ENCODE data around the gene PIK3CB. TPM values are rescaled to one million over a fixed set of nuclear protein-coding genes. Genes with fewer than 3 reads are reported as not detected.

Gene PIK3CB
- total and polyA plus RNA-seq, 10 of the 15 experiments (the other 5 are each of a cell fraction or from before 2014, with no cell fraction given): 5.0 to 18.4 (median 10.4) TPM

GRCh38 chr3:138684396-138684795 is 150.3 kb downstream of the PIK3CB start:
- peaks cover 14% of the 10 kb centered on the region for H3K4me1 ChIP-seq (ENCODE audit: control insufficient read depth, insufficient read depth, low read length)
- no peaks in the 10 kb centered on the region for H3K79me2 ChIP-seq (ENCODE audit: control insufficient read depth, insufficient read depth, low read length)
- no peak overlapping the region for H3K4me2 ChIP-seq (ENCODE audit: control insufficient read depth, insufficient read depth)
- ATAC-seq (no peak), FAIRE-seq (no peak), DNase-seq (ENCODE audit: low read depth, low spot score) (no peak)
- ChIA-PET SMC1A (ENCODE audit: uncharacterized antibody, unreplicated experiment) (no interaction called here), RAD21 (ENCODE audit: unreplicated experiment) (no interaction called here), CTCF (interaction anchor here (0.9 to 1.2 kb wide), 2 partner anchors 205 to 239 kb away, joined by 3 read pairs; no protein-coding TSS in a partner anchor), POLR2A (no interaction called here)
- in situ Hi-C loops (cut with MboI): no loop called here
- TF ChIP-seq ZBTB40 (IDR thresholded peaks at IDR 0.05; ENCODE audit: borderline replicate concordance): no peak
- TF ChIP-seq YY1 (IDR thresholded peaks at IDR 0.05; ENCODE audit: low read depth, low read length): no peak
- TF ChIP-seq E4F1 (IDR thresholded peaks at IDR 0.05; ENCODE audit: borderline replicate concordance, partially characterized antibody): no peak
- no peak for TF ChIP-seq PRDM15 (CRISPR knock-in tag; IDR thresholded peaks at IDR 0.05)
- no peak for TF ChIP-seq CREM (IDR thresholded peaks at IDR 0.05; ENCODE audit: low read depth)
- 98% methylated on average over 4 of the region's 4 CpGs for WGBS (ENCODE audit: insufficient coverage, insufficient replicate concordance, low lambda C conversion rate, missing lambda C conversion rate)
- intact Hi-C loops (cut with micrococcal nuclease; ENCODE audit: unreplicated experiment): no loop called here
- H3K36me3 ChIP-seq (ENCODE audit: control insufficient read depth in 2 of 2, insufficient read depth in 2 of 2, low read length in 1 of 2): peaks cover 0 to 7% of the 10 kb centered on the region in 2 experiments; a peak in 1 of 4 replicates
- H3K9ac ChIP-seq (ENCODE audit: control insufficient read depth, insufficient read depth, low read length): no peak overlapping the region
- no peaks in the 10 kb centered on the region for H3K27me3 ChIP-seq (replicated peaks in 1 of 2; ENCODE audit: control insufficient read depth in 2 of 2, insufficient read depth in 2 of 2, low read length in 1 of 2)
- H4K20me1 ChIP-seq (ENCODE audit: control insufficient read depth, insufficient read depth): no peaks in the 10 kb centered on the region
- no TSS peak for BruUV-seq (replicated peaks)
- H3K4me3 ChIP-seq: no peak overlapping the region
- no peaks in the 10 kb centered on the region for H3K9me3 ChIP-seq (replicated peaks; ENCODE audit: control insufficient read depth, insufficient read depth, low read length)
- H3K27ac ChIP-seq (ENCODE audit: control insufficient read depth, insufficient read depth): no peak overlapping the region
- no peak overlapping the region for H2AFZ ChIP-seq (ENCODE audit: control insufficient read depth, low read depth, low read length)
